K562 (cell line): ENCODE measurements around the gene RGS5. TPM values are rescaled to one million over a fixed set of nuclear protein-coding genes. Genes with fewer than 3 reads are reported as not detected.

Source experiments
- ATAC-seq: fragments of 200-7000 bp; cut with Tn5 transposase; 3 replicates; pipeline ENCODE4 v1.9.1; 2020; ENCODE audit warnings: moderate library complexity
- BruUV-seq: library from RNA; stranded (reverse); fragments of 400-500 nt; replicated peaks from 2 replicates; lab custom pipeline; 2021; lab: Mats Ljungman, UMichigan
- CTCF ChIA-PET: fragments of 300-600 bp; formaldehyde crosslinking; extraction: SDS; loops from one replicate; lab custom pipeline; 2021; ENCODE audit warnings: low intra/inter-chr PET ratio; lab: Yijun Ruan, JAX
- POLR2A ChIA-PET: fragments of 300-600, 350-650 bp; sonication (Branson Sonifier 250); formaldehyde crosslinking; extraction: SDS; loops from one replicate; lab custom pipeline; 2021; ENCODE audit warnings: antibody characterized with exemption, inconsistent platforms; lab: Yijun Ruan, JAX
- DNase-seq, 4 experiments: peaks; one replicate each; pipeline versions ENCODE4 v3.0.0 to v3.0.0-alpha.2; 2011 to 2018; ENCODE audit warnings: low spot score in 3 of 4, mixed read lengths in 3 of 4; ENCODE audit errors: extremely low read depth in 1 of 4
- FAIRE-seq: peaks from 2 replicates; lab custom pipeline; 2011; peaks lifted over from hg19 to GRCh38; lab: Jason Lieb, UNC
- H2AFZ ChIP-seq: 2 replicates; pipeline ENCODE4 v1.6.0; 2011; ENCODE audit warnings: low read depth, low read length, control low read depth, inconsistent platforms
- H3K27ac ChIP-seq: fragments of 200-600 bp; 3 replicates; pipeline ENCODE4 v1.8.0; 2011; ENCODE audit warnings: low read depth, mild to moderate bottlenecking, control low read depth, inconsistent platforms, low read length, moderate library complexity, mixed read lengths; ENCODE audit errors: extremely low read depth
- H3K27me3 ChIP-seq, 2 experiments: fragments of 300-600 bp in 1 of 2; 2 replicates in 1 of 2; 3 replicates in 1 of 2; pipeline versions ENCODE4 v1.6.0 to v1.8.0; 2011; ENCODE audit warnings: inconsistent platforms in 2 of 2, low read length in 2 of 2, mild to moderate bottlenecking in 1 of 2, mixed read lengths in 1 of 2, moderate library complexity in 1 of 2; ENCODE audit not compliant: control insufficient read depth in 2 of 2, insufficient read depth in 2 of 2
- H3K36me3 ChIP-seq: fragments of 300-600 bp; 3 replicates; pipeline ENCODE4 v1.8.0; 2011; ENCODE audit warnings: mild to moderate bottlenecking, low read length, inconsistent platforms; ENCODE audit not compliant: control insufficient read depth, insufficient read depth
- H3K4me1 ChIP-seq, 2 experiments: fragments of 200-600 bp in 1 of 2; replicated peaks in 1 of 2; 2 replicates in 1 of 2; 3 replicates in 1 of 2; pipeline versions ENCODE4 v1.5.1 to v1.8.0; 2011; ENCODE audit warnings: inconsistent platforms in 2 of 2, low read length in 2 of 2, mild to moderate bottlenecking in 1 of 2, mixed read lengths in 1 of 2, moderate library complexity in 1 of 2; ENCODE audit not compliant: control insufficient read depth in 2 of 2, insufficient read depth in 2 of 2
- H3K4me2 ChIP-seq: 2 replicates; pipeline ENCODE4 v1.6.1; 2011; ENCODE audit warnings: low read length, control low read depth, inconsistent platforms, mixed read lengths; ENCODE audit not compliant: insufficient read depth
- H3K4me3 ChIP-seq: fragments of 200-600 bp; sonication (generic), shearing (Covaris generic); 2 replicates; pipeline ENCODE4 v1.5.1; 2016; ENCODE audit warnings: control low read depth, inconsistent platforms
- H3K79me2 ChIP-seq: fragments of 200-600 bp; 3 replicates; pipeline ENCODE4 v1.8.0; 2011; ENCODE audit warnings: low read length, inconsistent platforms; ENCODE audit not compliant: control insufficient read depth, insufficient read depth
- H3K9ac ChIP-seq, 2 experiments: 2 replicates each; pipeline versions ENCODE4 v1.6.0 to v1.6.1; 2011; ENCODE audit warnings: low read depth in 2 of 2, low read length in 2 of 2, control low read depth in 1 of 2, inconsistent platforms in 1 of 2, mild to moderate bottlenecking in 1 of 2, mixed read lengths in 1 of 2; ENCODE audit not compliant: insufficient read depth in 1 of 2
- H3K9me1 ChIP-seq: one replicate; pipeline ENCODE4 v1.6.0; 2011; ENCODE audit warnings: inconsistent platforms, mild to moderate bottlenecking, low read length, moderate library complexity; ENCODE audit not compliant: control insufficient read depth, insufficient read depth
- H3K9me3 ChIP-seq: replicated peaks from 2 replicates; pipeline ENCODE4 v1.5.1; 2011; ENCODE audit warnings: low read depth, low read length, inconsistent platforms; ENCODE audit not compliant: control insufficient read depth, insufficient read depth
- H4K20me1 ChIP-seq: replicated peaks from 2 replicates; pipeline ENCODE4 v1.6.1; 2011; ENCODE audit warnings: low read length, inconsistent platforms, mixed read lengths; ENCODE audit not compliant: control insufficient read depth, insufficient read depth
- CHD2 ChIP-seq: IDR thresholded peaks from 2 replicates; pipeline ENCODE4 v1.6.1; 2011; ENCODE audit warnings: low read depth, low read length
- ELF4 ChIP-seq: fragments of 450-650 bp; formaldehyde crosslinking; IDR thresholded peaks from 2 replicates; pipeline ENCODE4 v1.4.0; 2022; ENCODE audit warnings: missing genetic modification characterization
- HEY1 ChIP-seq: fragments of 250-450 bp; sonication (Bioruptor Pico); IDR thresholded peaks from 2 replicates; pipeline ENCODE4 v1.5.0; 2020; ENCODE audit warnings: mild to moderate bottlenecking, moderate library complexity, borderline replicate concordance
- IFI16 ChIP-seq: fragments of 250-450 bp; sonication (Bioruptor Pico); IDR thresholded peaks from 2 replicates; pipeline ENCODE4 v2.1.2; 2022; ENCODE audit warnings: mild to moderate bottlenecking, inconsistent platforms
- RBM17 ChIP-seq: fragments of 200-400 bp; formaldehyde crosslinking; IDR thresholded peaks from 2 replicates; pipeline ENCODE4 v1.6.1; 2017; ENCODE audit warnings: low read depth, mild to moderate bottlenecking, low read length, borderline replicate concordance
- STAG1 ChIP-seq: sonication (generic); formaldehyde crosslinking; IDR thresholded peaks from 2 replicates; pipeline ENCODE4 v1.5.0; 2020; ENCODE audit warnings: missing genetic modification reagents, borderline replicate concordance
- TAF1 ChIP-seq: IDR thresholded peaks from 2 replicates; pipeline ENCODE4 v1.6.1; 2011; ENCODE audit warnings: mild to moderate bottlenecking, low read length, moderate library complexity; ENCODE audit not compliant: insufficient read depth, control insufficient read depth, severe bottlenecking; ENCODE audit errors: extremely low read depth
- ZKSCAN8 ChIP-seq: fragments of 200-800 bp; sonication (Bioruptor generic); IDR thresholded peaks from 2 replicates; pipeline ENCODE4 v1.6.1; 2016; ENCODE audit warnings: missing genetic modification characterization, missing compliant biosample characterization
- WGBS: fragments of 100-300 bp; shearing (Covaris generic); methylation state at CpG from one replicate; pipeline ENCODE4 v1.1.6; 2016; ENCODE audit warnings: low coverage, mixed read lengths; ENCODE audit not compliant: insufficient coverage; ENCODE audit errors: missing lambda C conversion rate; 5-methylcytosine and 5-hydroxymethylcytosine counted together
- in situ Hi-C: fragments of 300-500 bp; cut with MboI; formaldehyde crosslinking; loops from 4 replicates; pipeline ENCODE4 v1.15.0; 2018; ENCODE audit warnings: inconsistent platforms, mixed read lengths
- intact Hi-C: fragments of 100-400 bp; cut with micrococcal nuclease; formaldehyde crosslinking; loops from 2 replicates; pipeline ENCODE4 v1.14.2; 2022
- polyA plus RNA-seq, 8 experiments: library from polyadenylated mRNA; depleted of rRNA in 4 of 8; stranded (reverse) in 5 of 8; unstranded in 3 of 8; fragments of >200 nt; fragmentation: Nextera tagmentation in 2 of 8; fragmentation: Illumina TruSeq in 1 of 8; extraction: Ambion mirVana in 2 of 8; extraction: Trizol in 1 of 8; gene quantifications; 2 replicates each; pipeline versions ENCODE4 v1.2.1 to v1.2.3, GENCODE V29; 2011 to 2014; ENCODE audit warnings: inconsistent platforms in 1 of 8, missing spikeins in 1 of 8
- total RNA-seq, 7 experiments: library from RNA; depleted of rRNA in 6 of 7; stranded (reverse); fragments of >200 nt in 6 of 7; fragmentation: Illumina TruSeq in 2 of 7; extraction: Trizol in 2 of 7; gene quantifications; 2 replicates each; pipeline versions ENCODE4 v1.2.1 to v1.2.3, GENCODE V29; 2011 to 2021; ENCODE audit warnings: low replicate concordance in 1 of 7
- TF ChIP-seq, protein P1 (sequence below), 2 experiments: fragments of 450-650 bp in 1 of 2; IDR thresholded peaks; 2 replicates each; pipeline ENCODE4 v1.6.1; 2011 to 2017; ENCODE audit warnings: low read depth in 2 of 2, antibody characterized with exemption in 1 of 2, borderline replicate concordance in 1 of 2, low read length in 1 of 2, mild to moderate bottlenecking in 1 of 2, mixed read lengths in 1 of 2; ENCODE audit not compliant: control insufficient read depth in 1 of 2

Gene RGS5
- total and polyA plus RNA-seq, 9 of the 15 experiments (the other 6 are each of a cell fraction or from before 2014, with no cell fraction given): 0.71 to 5.3 (median 2.4) TPM

DNA sequence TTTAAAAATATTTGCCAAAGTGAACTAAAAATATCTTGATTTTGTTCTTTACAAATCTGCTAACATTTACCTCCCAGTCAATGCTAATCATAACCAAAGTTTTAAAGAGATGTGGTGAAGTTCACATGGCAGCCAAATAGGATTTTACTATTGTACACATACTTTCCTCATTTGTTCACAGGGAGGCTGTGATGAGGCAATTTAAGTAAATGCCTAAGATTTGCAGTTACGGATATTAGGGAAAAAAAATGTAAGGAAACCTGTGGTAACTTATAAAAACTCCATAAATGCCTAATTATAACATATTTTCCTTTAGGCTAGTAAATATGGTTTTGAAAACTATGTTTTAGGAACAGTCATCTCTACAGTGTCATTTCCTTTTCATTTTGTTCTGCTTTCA is 32.4 kb downstream of the RGS5 start:
- intact Hi-C loops: loop anchor here (10.0 kb wide), 1 partner anchor 1116 kb away; no protein-coding TSS in a partner anchor
- Histone ChIP-seq H3K9ac (no peak overlapping the region), H3K4me1 (no peaks in the 10 kb centered on the region), H3K27me3 (no peaks in the 10 kb centered on the region), H3K79me2 (no peaks in the 10 kb centered on the region), H3K9me1 (no peaks in the 10 kb centered on the region), H4K20me1 (no peaks in the 10 kb centered on the region), H3K4me3 (no peak overlapping the region), H3K36me3 (no peaks in the 10 kb centered on the region), H2AFZ (no peak overlapping the region), H3K27ac (no peak overlapping the region), H3K9me3 (no peaks in the 10 kb centered on the region), H3K4me2 (no peak overlapping the region)
- WGBS: 0% methylated on average over 1 of the region's 1 CpG
- in situ Hi-C loops: no loop called here
- ChIA-PET CTCF (interaction anchor here (1.4 kb wide), 1 partner anchor 293 kb away, joined by 3 read pairs; no protein-coding TSS in a partner anchor), POLR2A (no interaction called here)
- FAIRE-seq (no peak), ATAC-seq (no peak), DNase-seq (no peak)
- BruUV-seq: no TSS peak
- TF ChIP-seq ELF4 (CRISPR knock-in tag): no peak
- no peak for TF ChIP-seq IFI16
- no peak for TF ChIP-seq RBM17
- TF ChIP-seq HEY1 (CRISPR knock-in tag): no peak
- TF ChIP-seq TAF1: no peak
- no peak for TF ChIP-seq STAG1 (CRISPR knock-in tag)
- TF ChIP-seq CHD2: no peak
- no peak for TF ChIP-seq ZKSCAN8 (CRISPR knock-in tag)
- TF ChIP-seq, protein P1, sequence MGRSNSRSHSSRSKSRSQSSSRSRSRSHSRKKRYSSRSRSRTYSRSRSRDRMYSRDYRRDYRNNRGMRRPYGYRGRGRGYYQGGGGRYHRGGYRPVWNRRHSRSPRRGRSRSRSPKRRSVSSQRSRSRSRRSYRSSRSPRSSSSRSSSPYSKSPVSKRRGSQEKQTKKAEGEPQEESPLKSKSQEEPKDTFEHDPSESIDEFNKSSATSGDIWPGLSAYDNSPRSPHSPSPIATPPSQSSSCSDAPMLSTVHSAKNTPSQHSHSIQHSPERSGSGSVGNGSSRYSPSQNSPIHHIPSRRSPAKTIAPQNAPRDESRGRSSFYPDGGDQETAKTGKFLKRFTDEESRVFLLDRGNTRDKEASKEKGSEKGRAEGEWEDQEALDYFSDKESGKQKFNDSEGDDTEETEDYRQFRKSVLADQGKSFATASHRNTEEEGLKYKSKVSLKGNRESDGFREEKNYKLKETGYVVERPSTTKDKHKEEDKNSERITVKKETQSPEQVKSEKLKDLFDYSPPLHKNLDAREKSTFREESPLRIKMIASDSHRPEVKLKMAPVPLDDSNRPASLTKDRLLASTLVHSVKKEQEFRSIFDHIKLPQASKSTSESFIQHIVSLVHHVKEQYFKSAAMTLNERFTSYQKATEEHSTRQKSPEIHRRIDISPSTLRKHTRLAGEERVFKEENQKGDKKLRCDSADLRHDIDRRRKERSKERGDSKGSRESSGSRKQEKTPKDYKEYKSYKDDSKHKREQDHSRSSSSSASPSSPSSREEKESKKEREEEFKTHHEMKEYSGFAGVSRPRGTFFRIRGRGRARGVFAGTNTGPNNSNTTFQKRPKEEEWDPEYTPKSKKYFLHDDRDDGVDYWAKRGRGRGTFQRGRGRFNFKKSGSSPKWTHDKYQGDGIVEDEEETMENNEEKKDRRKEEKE (IDR thresholded peaks at IDR 0.05; ENCODE audit: borderline replicate concordance in 1 of 2, control insufficient read depth in 1 of 2, low read depth in 2 of 2, low read length in 1 of 2): no peak
